GM11168 (cell line): Measurements from ENCODE around the gene FOLR2.
"Not testable (repeated sequence)": the region's sequence is repeated elsewhere in the genome, so short reads cannot be mapped to it uniquely, and the experiment has no call there.

ENCODE experiments used
- in situ Hi-C: fragments of 300-500 bp; cut with MboI; formaldehyde crosslinking; loops from one replicate; pipeline ENCODE4 v1.12.0; 2022; ENCODE audit warnings: low sequenced_read_pairs; ENCODE audit not compliant: unreplicated experiment

FOLR2 gene

DNA sequence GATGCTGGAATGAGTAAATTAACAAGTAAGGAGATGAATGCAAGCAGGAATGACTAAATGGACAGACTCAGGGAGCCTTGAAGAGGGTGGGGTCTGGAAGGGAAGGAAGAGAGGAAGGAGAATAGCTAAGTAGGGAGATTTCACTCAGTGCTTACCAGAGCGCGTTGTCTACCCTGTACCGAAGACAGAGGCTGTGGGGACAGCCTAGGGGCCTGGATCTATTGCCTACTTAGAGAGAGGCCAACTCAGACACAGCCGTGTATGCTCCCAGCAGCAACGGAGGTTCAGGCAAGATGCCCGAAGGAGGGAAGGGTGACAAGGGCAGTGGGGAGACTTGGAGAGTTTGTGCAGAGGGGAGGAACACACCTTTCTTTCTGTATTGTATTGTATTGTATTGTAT, at the start of gene FOLR2:
TSS of gene FOLR2 (plus strand) at position 157 of the 400 bp plus-strand sequence. CDS start 1,791 bp downstream, outside the sequence.
- in situ Hi-C loops: no loop called here

DNA sequence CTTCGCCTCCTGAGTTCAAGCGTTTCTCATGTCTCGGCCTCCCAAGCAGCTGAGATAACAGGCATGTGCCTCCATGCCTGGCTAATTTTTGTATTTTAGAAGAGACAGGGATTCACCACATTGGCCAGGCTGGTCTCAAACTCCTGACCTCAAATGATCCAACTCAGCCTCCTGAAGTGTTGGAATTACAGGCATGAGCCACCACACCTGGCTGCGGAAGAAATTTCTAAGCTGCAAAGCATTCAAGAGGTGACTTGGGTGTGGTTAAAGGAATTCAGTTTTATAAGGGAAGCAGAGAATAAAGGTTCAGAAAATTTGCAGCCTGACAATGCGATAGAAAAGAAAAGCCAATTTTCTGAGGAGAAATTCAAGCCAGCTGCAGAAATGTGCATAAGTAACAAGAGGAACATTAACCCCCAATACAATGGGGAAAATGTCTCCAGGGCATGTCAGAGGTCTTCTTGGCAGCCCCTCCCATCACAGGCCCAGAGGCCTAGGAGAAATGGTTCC, 47.5 kb upstream of the FOLR2 start:
- in situ Hi-C loops: not testable (repeated sequence)

- in situ Hi-C loops: not testable (repeated sequence)
Measured at GRCh38 chr11:72169754-72170153, 46.8 kb upstream of the FOLR2 start.

- in situ Hi-C loops: not testable (repeated sequence)
Measured at GRCh38 chr11:72172043-72172442, 44.6 kb upstream of the FOLR2 start.

DNA sequence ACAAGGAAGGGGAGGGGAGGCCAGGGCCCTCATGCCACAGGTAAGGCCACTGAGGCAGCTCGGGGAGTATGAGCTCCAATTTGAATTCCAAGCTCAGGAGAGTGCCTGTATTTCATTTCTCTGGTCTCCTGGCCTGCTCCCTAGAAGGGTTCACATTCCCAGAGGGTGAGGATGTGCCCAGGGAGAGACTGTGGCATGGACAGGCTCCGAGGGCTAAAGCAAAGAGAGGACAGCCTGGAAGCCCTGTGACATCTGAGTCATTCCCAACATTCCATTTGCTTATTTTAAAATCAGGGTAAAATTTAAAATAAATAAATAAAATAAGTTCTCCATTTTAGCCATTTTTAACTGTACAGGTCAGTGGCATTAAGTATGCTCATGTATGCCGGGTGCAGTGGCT, 43.3 kb upstream of the FOLR2 start:
- in situ Hi-C loops: no loop called here

- in situ Hi-C loops: no loop called here
Measured at GRCh38 chr11:72174302-72175070, 42.1 kb upstream of the FOLR2 start.

- in situ Hi-C loops: no loop called here
Measured at GRCh38 chr11:72177656-72178055, 38.9 kb upstream of the FOLR2 start.

DNA sequence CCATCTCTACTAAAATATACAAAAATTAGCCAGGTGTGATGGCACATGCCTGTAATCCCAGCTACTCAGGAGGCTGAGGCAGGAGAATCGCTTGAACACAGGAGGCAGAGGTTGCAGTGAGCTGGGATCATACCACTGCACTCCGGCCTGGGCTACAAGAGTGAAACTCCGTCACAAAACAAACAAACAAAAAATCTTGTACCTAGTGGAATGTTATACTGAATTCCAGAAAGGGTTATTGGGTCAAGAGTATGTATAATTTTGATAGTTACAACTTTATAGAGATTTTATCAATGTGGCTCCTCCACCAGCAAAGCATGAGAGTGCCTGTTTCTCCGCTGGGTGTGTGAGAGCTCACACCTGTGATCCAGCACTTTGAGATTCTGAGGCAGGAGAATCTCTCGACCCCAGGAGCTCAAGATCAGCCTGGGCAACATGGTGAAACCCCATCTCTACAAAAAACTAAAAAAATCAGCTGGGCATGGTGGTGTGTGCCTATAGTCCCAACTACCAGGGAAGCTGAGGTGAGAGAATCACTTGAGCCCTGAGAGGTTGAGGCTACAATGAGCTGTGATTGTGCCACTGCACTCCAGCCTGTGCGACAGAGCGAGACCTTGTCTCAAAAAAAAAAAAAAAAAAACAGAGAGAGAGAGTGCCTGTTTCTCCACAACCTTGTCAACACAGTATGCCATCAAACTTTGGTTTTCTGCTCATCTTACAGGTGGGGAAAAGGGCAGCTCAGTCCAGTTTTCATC, 37.4 kb upstream of the FOLR2 start:
- in situ Hi-C loops: no loop called here

- in situ Hi-C loops: no loop called here
Measured at GRCh38 chr11:72179804-72180396, 36.7 kb upstream of the FOLR2 start.

- in situ Hi-C loops: not testable (repeated sequence)
Measured at GRCh38 chr11:72180892-72181552, 35.6 kb upstream of the FOLR2 start.

GRCh38 chr11:72181553-72181958, 35.0 kb upstream of the FOLR2 start:
- in situ Hi-C loops: not testable (repeated sequence)

- in situ Hi-C loops: no loop called here
Measured at GRCh38 chr11:72188267-72188666, 28.3 kb upstream of the FOLR2 start.

GRCh38 chr11:72189455-72190250, 26.9 kb upstream of the FOLR2 start:
- in situ Hi-C loops: no loop called here

GRCh38 chr11:72190631-72191071, 25.9 kb upstream of the FOLR2 start:
- in situ Hi-C loops: no loop called here

DNA sequence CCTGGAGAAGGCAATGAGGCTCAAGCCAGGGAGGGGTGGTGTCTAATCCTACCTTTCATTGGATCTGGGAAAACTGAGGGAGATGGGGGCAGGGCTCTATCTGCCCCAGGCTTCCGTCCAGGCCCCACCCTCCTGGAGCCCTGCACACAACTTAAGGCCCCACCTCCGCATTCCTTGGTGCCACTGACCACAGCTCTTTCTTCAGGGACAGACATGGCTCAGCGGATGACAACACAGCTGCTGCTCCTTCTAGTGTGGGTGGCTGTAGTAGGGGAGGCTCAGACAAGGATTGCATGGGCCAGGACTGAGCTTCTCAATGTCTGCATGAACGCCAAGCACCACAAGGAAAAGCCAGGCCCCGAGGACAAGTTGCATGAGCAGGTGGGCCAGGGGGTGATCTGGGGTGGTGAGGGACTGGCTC, 24.6 kb upstream of the FOLR2 start, which contains the start of gene FOLR1:
TSS of gene FOLR1 (plus strand) at position 180 of the 421 bp plus-strand sequence. CDS start at position 214, 34 bp downstream.
- in situ Hi-C loops: no loop called here

DNA sequence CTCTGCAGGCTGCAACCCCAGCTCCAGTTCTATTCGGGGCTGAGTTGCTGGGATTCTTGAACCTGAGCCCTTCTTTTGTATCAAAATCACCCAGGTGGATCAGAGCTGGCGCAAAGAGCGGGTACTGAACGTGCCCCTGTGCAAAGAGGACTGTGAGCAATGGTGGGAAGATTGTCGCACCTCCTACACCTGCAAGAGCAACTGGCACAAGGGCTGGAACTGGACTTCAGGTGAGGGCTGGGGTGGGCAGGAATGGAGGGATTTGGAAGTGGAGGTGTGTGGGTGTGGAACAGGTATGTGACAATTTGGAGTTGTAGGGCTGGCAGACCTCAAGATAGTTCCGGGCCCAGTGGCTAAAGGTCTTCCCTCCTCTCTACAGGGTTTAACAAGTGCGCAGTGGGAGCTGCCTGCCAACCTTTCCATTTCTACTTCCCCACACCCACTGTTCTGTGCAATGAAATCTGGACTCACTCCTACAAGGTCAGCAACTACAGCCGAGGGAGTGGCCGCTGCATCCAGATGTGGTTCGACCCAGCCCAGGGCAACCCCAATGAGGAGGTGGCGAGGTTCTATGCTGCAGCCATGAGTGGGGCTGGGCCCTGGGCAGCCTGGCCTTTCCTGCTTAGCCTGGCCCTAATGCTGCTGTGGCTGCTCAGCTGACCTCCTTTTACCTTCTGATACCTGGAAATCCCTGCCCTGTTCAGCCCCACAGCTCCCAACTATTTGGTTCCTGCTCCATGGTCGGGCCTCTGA, 20.9 kb upstream of the FOLR2 start:
- in situ Hi-C loops: no loop called here

DNA sequence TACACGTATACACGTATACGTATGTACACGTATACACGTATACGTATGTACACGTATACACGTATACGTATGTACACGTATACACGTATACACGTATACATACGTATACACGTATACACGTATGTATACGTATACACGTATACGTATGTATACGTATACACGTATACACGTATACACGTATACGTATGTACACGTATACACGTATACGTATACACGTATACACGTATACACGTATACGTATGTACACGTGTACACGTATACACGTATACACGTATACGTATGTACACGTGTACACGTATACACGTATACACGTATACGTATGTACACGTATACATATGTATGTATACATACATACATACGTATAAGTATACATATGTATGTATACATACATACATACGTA, 15.1 kb upstream of the FOLR2 start:
- in situ Hi-C loops: not testable (repeated sequence)

- in situ Hi-C loops: no loop called here
Measured at GRCh38 chr11:72202571-72202970, 14.0 kb upstream of the FOLR2 start.

GRCh38 chr11:72203163-72203562, 13.4 kb upstream of the FOLR2 start:
- in situ Hi-C loops: no loop called here
